Choroid plexus epithelial cell (primary cell): ENCODE results near the gene SAXO2.
"Not testable (repeated sequence)": the region's sequence is repeated elsewhere in the genome, so short reads cannot be mapped to it uniquely, and the experiment has no call there.

Source experiments
- DNase-seq: peaks from one replicate; pipeline ENCODE4 v3.0.0-alpha.2; 2010; ENCODE audit warnings: low read depth
- H3K4me3 ChIP-seq: 2 replicates; pipeline ENCODE4 v1.5.1; 2011; ENCODE audit warnings: low read depth, mild to moderate bottlenecking, control low read depth, low read length, moderate library complexity
- TF ChIP-seq, protein P1 (sequence below): conservative IDR thresholded peaks from 2 replicates; pipeline ENCODE4 v1.5.1; 2011; ENCODE audit warnings: low read depth, mild to moderate bottlenecking, control low read depth, inconsistent platforms, low read length, moderate library complexity

SAXO2 gene

DNA sequence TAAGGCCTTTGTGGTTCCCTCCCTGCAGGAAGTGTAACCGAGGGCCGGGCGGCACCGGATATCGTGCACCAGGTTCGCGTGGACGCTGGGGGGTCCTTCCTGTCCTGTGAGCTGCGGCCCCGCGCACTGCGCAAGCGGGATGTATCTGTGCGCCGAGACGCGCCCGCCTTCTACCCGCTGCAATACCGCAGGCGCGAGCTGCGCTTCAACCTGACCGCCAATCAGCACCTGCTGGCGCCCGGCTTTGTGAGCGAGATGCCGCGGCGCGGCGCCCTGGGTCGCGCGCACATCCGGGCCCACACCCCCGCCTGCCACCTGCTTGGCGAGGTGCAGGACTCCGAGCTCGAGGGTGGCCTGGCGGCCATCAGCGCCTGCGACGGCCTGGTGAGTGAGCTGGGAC is 35.9 kb downstream of the SAXO2 start:
- TF ChIP-seq, protein P1, sequence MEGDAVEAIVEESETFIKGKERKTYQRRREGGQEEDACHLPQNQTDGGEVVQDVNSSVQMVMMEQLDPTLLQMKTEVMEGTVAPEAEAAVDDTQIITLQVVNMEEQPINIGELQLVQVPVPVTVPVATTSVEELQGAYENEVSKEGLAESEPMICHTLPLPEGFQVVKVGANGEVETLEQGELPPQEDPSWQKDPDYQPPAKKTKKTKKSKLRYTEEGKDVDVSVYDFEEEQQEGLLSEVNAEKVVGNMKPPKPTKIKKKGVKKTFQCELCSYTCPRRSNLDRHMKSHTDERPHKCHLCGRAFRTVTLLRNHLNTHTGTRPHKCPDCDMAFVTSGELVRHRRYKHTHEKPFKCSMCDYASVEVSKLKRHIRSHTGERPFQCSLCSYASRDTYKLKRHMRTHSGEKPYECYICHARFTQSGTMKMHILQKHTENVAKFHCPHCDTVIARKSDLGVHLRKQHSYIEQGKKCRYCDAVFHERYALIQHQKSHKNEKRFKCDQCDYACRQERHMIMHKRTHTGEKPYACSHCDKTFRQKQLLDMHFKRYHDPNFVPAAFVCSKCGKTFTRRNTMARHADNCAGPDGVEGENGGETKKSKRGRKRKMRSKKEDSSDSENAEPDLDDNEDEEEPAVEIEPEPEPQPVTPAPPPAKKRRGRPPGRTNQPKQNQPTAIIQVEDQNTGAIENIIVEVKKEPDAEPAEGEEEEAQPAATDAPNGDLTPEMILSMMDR, result no peak
- peak; percentile 16 for DNase-seq
- peak overlapping the region; percentile 26 for H3K4me3 ChIP-seq

- not testable (repeated sequence) for H3K4me3 ChIP-seq, DNase-seq
These were observed 36.9 kb downstream of the SAXO2 start for GRCh38 chr15:82299511-82299914.

GRCh38 chr15:82300326-82300725 is 37.7 kb downstream of the SAXO2 start:
- not testable (repeated sequence) for H3K4me3 ChIP-seq, DNase-seq

GRCh38 chr15:82300883-82301282 is 38.3 kb downstream of the SAXO2 start:
- no peak overlapping the region for H3K4me3 ChIP-seq
- TF ChIP-seq, protein P1, result no peak
- DNase-seq, result no peak

GRCh38 chr15:82301296-82302016 is 38.8 kb downstream of the SAXO2 start:
- DNase-seq, result no peak
- TF ChIP-seq, protein P1, result no peak
- no peak overlapping the region for H3K4me3 ChIP-seq

DNA sequence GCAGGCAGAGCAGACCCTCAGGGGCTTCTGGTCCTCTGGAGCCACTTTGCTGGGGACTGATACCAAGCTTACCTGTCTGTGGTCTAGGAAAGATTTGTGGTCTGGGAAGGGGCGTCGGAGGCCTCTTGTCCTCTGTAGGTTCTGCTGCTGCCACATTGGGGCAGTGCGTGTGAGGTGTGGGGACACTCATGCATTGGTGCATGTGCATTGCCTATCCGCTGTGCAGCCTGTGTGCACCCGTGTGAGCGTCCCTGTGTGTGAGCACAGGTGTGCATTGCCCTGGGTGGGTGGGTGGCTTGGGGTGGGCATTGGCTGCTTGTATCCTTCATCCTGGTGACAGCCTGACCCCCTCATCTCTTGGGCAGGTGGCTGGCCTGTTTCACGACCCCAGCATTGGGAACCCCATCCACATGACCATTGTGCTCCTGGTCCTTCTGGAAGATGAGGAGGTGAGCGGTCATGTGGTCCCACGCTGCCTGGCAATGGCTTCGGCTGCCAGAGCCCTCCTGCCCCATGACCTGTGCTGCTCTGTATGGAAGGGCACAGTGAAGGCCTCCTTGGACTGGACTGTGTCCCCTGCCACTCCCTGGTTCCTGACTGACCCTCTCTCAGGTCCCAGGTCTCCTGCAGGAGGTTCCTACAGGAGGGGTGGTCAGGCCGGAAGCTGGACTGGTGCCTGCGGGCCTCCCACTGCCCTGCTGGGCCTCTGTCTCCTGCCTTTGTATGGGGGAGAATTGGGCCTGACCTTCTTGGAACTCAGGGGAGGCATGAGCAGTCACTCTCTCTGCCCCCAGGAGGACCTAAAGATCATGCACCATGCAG is 41.5 kb downstream of the SAXO2 start:
- DNase-seq, result no peak
- TF ChIP-seq, protein P1, result no peak

GRCh38 chr15:82304778-82305090 is 42.1 kb downstream of the SAXO2 start:
- DNase-seq, result no peak
- H3K4me3 ChIP-seq, result no peak overlapping the region
- TF ChIP-seq, protein P1, result no peak

More for the DNA sequence above, 41.5 kb downstream of the SAXO2 start:
- no peak overlapping the region for H3K4me3 ChIP-seq

- TF ChIP-seq, protein P1, result no peak
- H3K4me3 ChIP-seq, result no peak overlapping the region
- no peak for DNase-seq
These were observed 43.0 kb downstream of the SAXO2 start for GRCh38 chr15:82305621-82306048.
